Chondrocyte (in vitro differentiated cells): Measurements from ENCODE around the gene P2RX2. TPM values are rescaled to one million over a fixed set of nuclear protein-coding genes. Genes with fewer than 3 reads are reported as not detected.

Experiments used
- DNase-seq: peaks from one replicate; pipeline ENCODE4 v3.0.0; 2021; ENCODE audit warnings: mixed read lengths, low spot score
- H3K27ac Mint-ChIP-seq: one replicate; pipeline ENCODE4 v1.8.0; 2021; ENCODE audit warnings: mild to moderate bottlenecking, moderate library complexity, mixed read lengths; ENCODE audit not compliant: unreplicated experiment
- H3K27me3 Mint-ChIP-seq: 2 replicates; pipeline ENCODE4 v1.8.0; 2021; ENCODE audit warnings: low read depth, mixed read lengths
- H3K36me3 Mint-ChIP-seq: 2 replicates; pipeline ENCODE4 v1.8.0; 2021; ENCODE audit warnings: low read depth, mixed read lengths
- H3K4me1 Mint-ChIP-seq: 2 replicates; pipeline ENCODE4 v1.8.0; 2021; ENCODE audit warnings: low read depth, mild to moderate bottlenecking, mixed read lengths
- H3K4me3 Mint-ChIP-seq: one replicate; pipeline ENCODE4 v1.8.0; 2021; ENCODE audit warnings: mild to moderate bottlenecking, moderate library complexity, mixed read lengths; ENCODE audit not compliant: unreplicated experiment
- H3K9me3 Mint-ChIP-seq: 2 replicates; pipeline ENCODE4 v1.8.0; 2021; ENCODE audit warnings: low read depth, mixed read lengths
- CTCF ChIP-seq: fragments of 200-600 bp; sonication (generic); IDR thresholded peaks from 2 replicates; pipeline ENCODE4 v1.5.0; 2021; ENCODE audit warnings: antibody characterized with exemption, mild to moderate bottlenecking, moderate library complexity
- total RNA-seq: library from RNA; stranded (reverse); gene quantifications from 3 replicates; pipeline ENCODE4 v1.2.1, GENCODE V29; 2021

P2RX2 gene
- total RNA-seq, 1 donor from 2014 or later = not detected

- Mint-ChIP-seq H3K36me3 (peaks cover 23% of the 10 kb centered on the region), H3K4me1 (no peaks in the 10 kb centered on the region)
Observed at GRCh38 chr12:132641811-132642650, 23.5 kb downstream of the P2RX2 start.

GRCh38 chr12:132642846-132643835 is 24.6 kb downstream of the P2RX2 start:
- Mint-ChIP-seq H3K4me1 (no peaks in the 10 kb centered on the region), H3K36me3 (peaks cover 27% of the 10 kb centered on the region), H3K4me3 (no peak overlapping the region), H3K9me3 (no peaks in the 10 kb centered on the region), H3K27me3 (no peaks in the 10 kb centered on the region), H3K27ac (no peak overlapping the region)
- no peak for DNase-seq
- no peak for TF ChIP-seq CTCF

More at GRCh38 chr12:132641811-132642650, 23.5 kb downstream of the P2RX2 start:
- Mint-ChIP-seq H3K27ac (no peak overlapping the region), H3K27me3 (no peaks in the 10 kb centered on the region), H3K9me3 (no peaks in the 10 kb centered on the region), H3K4me3 (no peak overlapping the region)
- TF ChIP-seq CTCF = no peak
- peak; percentile 84 for DNase-seq

- Mint-ChIP-seq H3K4me3 (no peak overlapping the region), H3K4me1 (no peaks in the 10 kb centered on the region), H3K9me3 (no peaks in the 10 kb centered on the region), H3K27ac (no peak overlapping the region), H3K36me3 (peaks cover 28% of the 10 kb centered on the region), H3K27me3 (no peaks in the 10 kb centered on the region)
- DNase-seq = no peak
- TF ChIP-seq CTCF = no peak
Observed at GRCh38 chr12:132646850-132647249, 28.3 kb downstream of the P2RX2 start.

- Mint-ChIP-seq H3K4me3 (no peak overlapping the region), H3K27ac (no peak overlapping the region), H3K4me1 (no peaks in the 10 kb centered on the region), H3K9me3 (no peaks in the 10 kb centered on the region), H3K27me3 (no peaks in the 10 kb centered on the region), H3K36me3 (peaks cover 27% of the 10 kb centered on the region)
- TF ChIP-seq CTCF = no peak
- no peak for DNase-seq
Observed at GRCh38 chr12:132647858-132648257, 29.3 kb downstream of the P2RX2 start.

- Mint-ChIP-seq H3K4me1 (no peaks in the 10 kb centered on the region), H3K27me3 (no peaks in the 10 kb centered on the region), H3K27ac (no peak overlapping the region), H3K9me3 (no peaks in the 10 kb centered on the region), H3K36me3 (peaks cover 28% of the 10 kb centered on the region), H3K4me3 (no peak overlapping the region)
- no peak for TF ChIP-seq CTCF
- no peak for DNase-seq
Observed at GRCh38 chr12:132648616-132649225, 30.1 kb downstream of the P2RX2 start.
